Hepatocyte (in vitro differentiated cells): ENCODE measurements around the gene FOXK1.
"Not testable (repeated sequence)": the region's sequence is repeated elsewhere in the genome, so short reads cannot be mapped to it uniquely, and the experiment has no call there.

ENCODE experiments used
- CTCF ChIP-seq: fragments of 200-600 bp; sonication (generic); IDR thresholded peaks from 2 replicates; pipeline ENCODE4 v1.5.1; 2016; ENCODE audit warnings: antibody characterized with exemption, mild to moderate bottlenecking; ENCODE audit not compliant: poor library complexity
- EZH2 ChIP-seq: fragments of 200-600 bp; sonication (generic); IDR thresholded peaks from 2 replicates; pipeline ENCODE4 v1.6.1; 2016; ENCODE audit warnings: antibody characterized with exemption, mild to moderate bottlenecking, borderline replicate concordance

- not testable (repeated sequence) for TF ChIP-seq CTCF, EZH2
Observed at GRCh38 chr7:4685676-4686075, 3.6 kb downstream of the FOXK1 start.
